ENCODE data around the gene TCEAL1. TPM values are rescaled to one million over a fixed set of nuclear protein-coding genes. Genes with fewer than 3 reads are reported as not detected.

TCEAL1 gene
- 14.8 and 23.1 TPM in 2 replicates for total RNA-seq (2016; rRNA removed; fragmentation: Illumina TruSeq; extraction: Trizol)
- 7.1 TPM in 2 replicates for total RNA-seq (2016; cell fraction: cytosol; rRNA removed; fragmentation: Illumina TruSeq; extraction: Trizol; ENCODE audit: low read depth)
- total RNA-seq (2016; cell fraction: insoluble cytoplasmic fraction; rRNA removed; fragmentation: Illumina TruSeq; extraction: Trizol): 15.5 and 21.7 TPM in 2 replicates
- 13.2 and 14.2 TPM in 2 replicates for total RNA-seq (2016; cell fraction: membrane; rRNA removed; fragmentation: Illumina TruSeq; extraction: Trizol)
- total RNA-seq (2016; cell fraction: nucleus; rRNA removed; fragmentation: Illumina TruSeq; extraction: Trizol): 10.2 and 10.3 TPM in 2 replicates
- polyA plus RNA-seq (2011; rRNA removed): 9.4 and 11.2 TPM in 2 replicates
- polyA plus RNA-seq (2011; cell fraction: cytosol; rRNA removed): 8.4 and 10.8 TPM in 2 replicates
- polyA plus RNA-seq (2011; cell fraction: nucleus; rRNA removed): 5.6 and 9.0 TPM in 2 replicates
- polyA plus RNA-seq (2012): 11.4 and 14.8 TPM in 2 replicates
- 7.0 and 7.2 TPM in 2 replicates for polyA plus RNA-seq (2016; cell fraction: cytosol; fragmentation: Illumina TruSeq; extraction: Trizol; ENCODE audit: low read depth)
- 34.4 and 35.1 TPM in 2 replicates for polyA plus RNA-seq (2016; cell fraction: insoluble cytoplasmic fraction; fragmentation: Illumina TruSeq; extraction: Trizol; ENCODE audit: low read depth)
- polyA plus RNA-seq (2016; cell fraction: membrane; fragmentation: Illumina TruSeq; extraction: Trizol; ENCODE audit: low read depth): 13.5 and 14.8 TPM in 2 replicates
- polyA plus RNA-seq (2016; cell fraction: nucleus; fragmentation: Illumina TruSeq; extraction: Trizol; ENCODE audit: insufficient read depth, low read depth): 19.1 and 20.7 TPM in 2 replicates
- 2.3 and 4.0 TPM in 2 replicates for polyA minus RNA-seq (2011; rRNA and poly(A)+ RNA removed; ENCODE audit: low replicate concordance)
- polyA minus RNA-seq (2011; cell fraction: cytosol; rRNA and poly(A)+ RNA removed): 3.3 and 3.9 TPM in 2 replicates
- 3.2 and 3.9 TPM in 2 replicates for polyA minus RNA-seq (2011; cell fraction: nucleus; rRNA and poly(A)+ RNA removed)
- Bru-seq, nascent RNA: percentile 62 among the genes with signal in this experiment
- percentile 94 among the genes with signal in this experiment for BruChase-seq, experiment 1, labeled RNA remaining after a 6-hour chase
- percentile 88 among the genes with signal in this experiment for BruChase-seq, experiment 2, labeled RNA remaining after a 2-hour chase
- long read RNA-seq, experiment 1, transcript TCEAL1-201 (3 exons, 1,164 nt): major isoform, 8 of 11 reads
- long read RNA-seq, experiment 1, partial matches to known transcripts: 0 of 11 reads
- long read RNA-seq, experiment 1, other reads (novel, unspliced or antisense): 3 of 11 reads
- long read RNA-seq, experiment 2, transcript TCEAL1-201 (3 exons, 1,164 nt): major isoform, 5 of 14 reads
- long read RNA-seq, experiment 2, partial matches to known transcripts: 1 of 14 reads
- long read RNA-seq, experiment 2, other reads (novel, unspliced or antisense): 5 of 14 reads

- H3K79me2 ChIP-seq (ENCODE audit: insufficient read depth, low read length): peaks cover 2% of the 10 kb centered on the region
- peak within 1 kb of the TSS; percentile 71 for H3K9ac ChIP-seq (ENCODE audit: insufficient read depth, low read depth, low read length)
- H3K4me3 ChIP-seq (replicated peaks in 1 of 3; ENCODE audit: insufficient read depth in 1 of 3, low read depth in 2 of 3, low read length in 3 of 3): peak within 1 kb of the TSS; percentile 67 to 78 (median 73)
- TSS peak; percentile 62 for BruUV-seq (replicated peaks)
- 5% methylated on average over 14 of the region's 32 CpGs for WGBS (ENCODE audit: low lambda C conversion rate)
- peak within 1 kb of the TSS; percentile 86 for H3K27ac ChIP-seq (ENCODE audit: extremely low read length, insufficient read depth, low read length)
- intact Hi-C loops (cut with micrococcal nuclease; ENCODE audit: unreplicated experiment): loop anchor here (5.0 kb wide), 1 partner anchor 59 kb away; the partner anchor contains the start of gene MORF4L2
- H3K36me3 ChIP-seq (replicated peaks in 1 of 2; ENCODE audit: control insufficient read depth in 1 of 2, insufficient read depth in 2 of 2, low read length in 2 of 2): no peaks in the 10 kb centered on the region
- H3K9me3 ChIP-seq (ENCODE audit: low read length): no peaks in the 10 kb centered on the region
- peaks cover 7% of the 10 kb centered on the region; the same call in 1 of the 2 replicates for H3K4me1 ChIP-seq (ENCODE audit: insufficient read depth, low read length)
- DNase-seq (ENCODE audit: low spot score): peak; percentile 61
- ChIA-PET CTCF (ENCODE audit: low intra/inter-chr PET ratio, low total read pairs) (no interaction called here), POLR2A (interaction anchor here (1.7 to 2.2 kb wide), 2 partner anchors 57 to 58 kb away, joined by 9 to 13 read pairs; no protein-coding TSS in a partner anchor)
- FAIRE-seq: peak; percentile 58
- no peaks in the 10 kb centered on the region for H4K20me1 ChIP-seq (ENCODE audit: insufficient read depth, low read length)
- ATAC-seq: peak; percentile 87
- in situ Hi-C loops (cut with HindIII; ENCODE audit: extremely low pct_ligation_motif_present, low pct_unique_long_range_greater_than_20kb): no loop called here
- H3K27me3 ChIP-seq (ENCODE audit: control insufficient read depth in 1 of 2, insufficient read depth in 2 of 2, low read length in 2 of 2): no peaks in the 10 kb centered on the region
- peak within 1 kb of the TSS; percentile 78 for H2AFZ ChIP-seq (ENCODE audit: low read length)
- peak within 1 kb of the TSS; percentile 84 for H3K4me2 ChIP-seq (ENCODE audit: low read depth, low read length)
- peak; percentile 22; the same call in 1 of the 2 replicates for TF ChIP-seq HNF4A (CRISPR knock-in tag; IDR thresholded peaks at IDR 0.05)
- peak; percentile 33; the same call in 1 of the 2 replicates for TF ChIP-seq TCF7 (IDR thresholded peaks at IDR 0.05; ENCODE audit: low read depth)
- no peak for TF ChIP-seq GMEB2 (CRISPR knock-in tag; IDR thresholded peaks at IDR 0.05; ENCODE audit: low read depth)
- peak; percentile 33; the same call in 1 of the 2 replicates for TF ChIP-seq SIN3A (IDR thresholded peaks at IDR 0.05; ENCODE audit: borderline replicate concordance, low read depth, low read length)
- TF ChIP-seq FOXO4 (CRISPR knock-in tag; conservative IDR thresholded peaks at IDR 0.05): peak; percentile 20; the same call in 1 of the 2 replicates
- peak; percentile 29; the same call in 1 of the 2 replicates for TF ChIP-seq ZNF143 (CRISPR knock-in tag; IDR thresholded peaks at IDR 0.05)
Observed at GRCh38 chrX:103628386-103629317, at the start of gene TCEAL1. Gene TCEAL1, plus strand, starts transcription at chrX:103628975. Its CDS starts 942 bp downstream, at chrX:103629917.
